Vagina (tissue), 2 donors: ENCODE data around the gene MTNR1B. TPM values are rescaled to one million over a fixed set of nuclear protein-coding genes. Genes with fewer than 3 reads are reported as not detected.

Experiments used
- DNase-seq, 2 donors: peaks; one replicate each; pipeline ENCODE4 v3.0.0-alpha.2; 2017; ENCODE audit errors: extremely low spot score in 2 of 2
- H3K27ac ChIP-seq: fragments of 200-600 bp; sonication (generic); one replicate; pipeline ENCODE4 v1.5.1; 2019
- H3K27me3 ChIP-seq: fragments of 200-600 bp; sonication (generic); one replicate; pipeline ENCODE4 v1.5.1; 2019
- H3K36me3 ChIP-seq, 2 donors: fragments of 200-600 bp; sonication (generic); one replicate each; pipeline ENCODE4 v1.5.1; 2017 to 2019
- H3K4me1 ChIP-seq: fragments of 200-600 bp; sonication (generic); one replicate; pipeline ENCODE4 v1.5.1; 2019
- H3K4me3 ChIP-seq, 2 donors: fragments of 200-600 bp; sonication (generic); 1 replicate in 1 of 2; 2 replicates in 1 of 2; pipeline ENCODE4 v1.5.1; 2016 to 2019
- H3K9me3 ChIP-seq: fragments of 200-600 bp; sonication (generic); one replicate; pipeline ENCODE4 v1.5.1; 2019
- POLR2A ChIP-seq, 2 donors: fragments of 450-650 bp; IDR thresholded peaks; one replicate each; pipeline ENCODE4 v1.6.1; 2017; ENCODE audit warnings: antibody characterized with exemption in 2 of 2, mild to moderate bottlenecking in 2 of 2, moderate library complexity in 2 of 2
- POLR2AphosphoS5 ChIP-seq, 2 donors: sonication (generic); formaldehyde crosslinking; IDR thresholded peaks; one replicate each; pipeline ENCODE4 v1.9.0; 2017; ENCODE audit warnings: antibody characterized with exemption in 2 of 2, mild to moderate bottlenecking in 2 of 2, low read depth in 1 of 2; ENCODE audit not compliant: insufficient read depth in 1 of 2
- intact Hi-C: fragments of 100-400 bp; cut with DNase I; formaldehyde crosslinking; loops from one replicate; pipeline ENCODE4 v1.15.1; 2023
- total RNA-seq: library from RNA; depleted of rRNA; stranded (reverse); fragments of >200 nt; gene quantifications from one replicate; pipeline ENCODE4 v1.2.3, GENCODE V29; 2016
- TF ChIP-seq, protein P1 (sequence below), 3 experiments: fragments of 450-650 bp in 2 of 3; fragments of 200-600 bp in 1 of 3; sonication (generic) in 1 of 3; IDR thresholded peaks; one replicate each; pipeline ENCODE4 v1.5.1; 2017 to 2019; ENCODE audit warnings: antibody characterized with exemption in 3 of 3, mild to moderate bottlenecking in 2 of 3, moderate library complexity in 2 of 3

Gene MTNR1B
- total RNA-seq, 1 donor from 2014 or later, result not detected

DNA sequence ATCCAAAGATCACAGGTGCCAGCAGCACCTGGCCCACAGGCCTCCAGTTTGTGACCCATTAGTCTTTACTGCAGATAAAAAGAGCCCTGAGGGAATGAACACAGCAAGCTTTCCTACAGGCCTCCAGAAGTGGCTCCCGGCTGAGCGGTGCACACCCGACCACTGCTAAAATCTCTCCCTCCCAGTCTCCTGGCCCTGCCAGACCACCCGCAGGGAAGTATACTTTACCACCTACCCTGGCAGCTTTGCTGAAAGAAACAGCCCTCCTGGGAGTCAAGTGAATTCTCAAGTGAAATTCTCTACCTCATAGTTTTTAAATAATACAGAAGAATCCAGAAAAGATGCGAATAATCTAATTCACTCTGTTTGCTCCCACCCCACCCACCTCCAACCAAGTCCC, 15.4 kb upstream of the MTNR1B start:
- Histone ChIP-seq H3K27me3 (no peaks in the 10 kb centered on the region), H3K4me1 (no peaks in the 10 kb centered on the region), H3K9me3 (no peaks in the 10 kb centered on the region), H3K27ac (no peak overlapping the region), H3K4me3 (no peak overlapping the region), H3K36me3 (no peaks in the 10 kb centered on the region)
- DNase-seq, result no peak
- TF ChIP-seq, protein P1, sequence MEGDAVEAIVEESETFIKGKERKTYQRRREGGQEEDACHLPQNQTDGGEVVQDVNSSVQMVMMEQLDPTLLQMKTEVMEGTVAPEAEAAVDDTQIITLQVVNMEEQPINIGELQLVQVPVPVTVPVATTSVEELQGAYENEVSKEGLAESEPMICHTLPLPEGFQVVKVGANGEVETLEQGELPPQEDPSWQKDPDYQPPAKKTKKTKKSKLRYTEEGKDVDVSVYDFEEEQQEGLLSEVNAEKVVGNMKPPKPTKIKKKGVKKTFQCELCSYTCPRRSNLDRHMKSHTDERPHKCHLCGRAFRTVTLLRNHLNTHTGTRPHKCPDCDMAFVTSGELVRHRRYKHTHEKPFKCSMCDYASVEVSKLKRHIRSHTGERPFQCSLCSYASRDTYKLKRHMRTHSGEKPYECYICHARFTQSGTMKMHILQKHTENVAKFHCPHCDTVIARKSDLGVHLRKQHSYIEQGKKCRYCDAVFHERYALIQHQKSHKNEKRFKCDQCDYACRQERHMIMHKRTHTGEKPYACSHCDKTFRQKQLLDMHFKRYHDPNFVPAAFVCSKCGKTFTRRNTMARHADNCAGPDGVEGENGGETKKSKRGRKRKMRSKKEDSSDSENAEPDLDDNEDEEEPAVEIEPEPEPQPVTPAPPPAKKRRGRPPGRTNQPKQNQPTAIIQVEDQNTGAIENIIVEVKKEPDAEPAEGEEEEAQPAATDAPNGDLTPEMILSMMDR (IDR thresholded peaks at IDR 0.05), result no peak
- TF ChIP-seq POLR2A (IDR thresholded peaks at IDR 0.05) (no peak), POLR2AphosphoS5 (IDR thresholded peaks at IDR 0.05; ENCODE audit: insufficient read depth in 1 of 2, low read depth in 1 of 2) (no peak)
- intact Hi-C loops, result no loop called here

DNA sequence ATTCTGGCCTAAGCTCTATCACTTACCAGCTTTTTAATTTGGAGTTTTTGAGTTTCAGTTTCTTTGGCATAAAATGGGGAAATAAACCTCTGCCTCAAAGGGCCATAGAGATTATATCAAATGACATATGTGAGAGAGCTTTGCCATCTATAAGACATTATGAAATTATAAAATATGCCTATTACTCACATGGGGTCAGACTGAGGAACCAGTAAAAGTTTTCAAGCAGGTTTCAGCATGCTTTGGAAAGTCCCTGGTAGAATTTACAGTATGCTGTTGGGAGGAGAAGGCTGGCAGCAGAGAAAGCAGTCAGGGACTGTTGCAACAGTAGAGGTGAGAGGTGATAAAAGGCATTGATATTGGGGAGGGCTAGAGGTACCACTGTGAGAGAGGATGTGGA, 13.6 kb upstream of the MTNR1B start:
- no peaks in the 10 kb centered on the region for H3K36me3 ChIP-seq
- H3K4me3 ChIP-seq, result no peak overlapping the region
- H3K9me3 ChIP-seq, result no peaks in the 10 kb centered on the region
- no peak for TF ChIP-seq POLR2AphosphoS5 (IDR thresholded peaks at IDR 0.05; ENCODE audit: insufficient read depth in 1 of 2, low read depth in 1 of 2)
- TF ChIP-seq, protein P1 (IDR thresholded peaks at IDR 0.05), result no peak
- TF ChIP-seq POLR2A (IDR thresholded peaks at IDR 0.05), result no peak
- H3K27ac ChIP-seq, result no peak overlapping the region
- no peaks in the 10 kb centered on the region for H3K27me3 ChIP-seq
- no peaks in the 10 kb centered on the region for H3K4me1 ChIP-seq
- no peak for DNase-seq
- intact Hi-C loops, result no loop called here

DNA sequence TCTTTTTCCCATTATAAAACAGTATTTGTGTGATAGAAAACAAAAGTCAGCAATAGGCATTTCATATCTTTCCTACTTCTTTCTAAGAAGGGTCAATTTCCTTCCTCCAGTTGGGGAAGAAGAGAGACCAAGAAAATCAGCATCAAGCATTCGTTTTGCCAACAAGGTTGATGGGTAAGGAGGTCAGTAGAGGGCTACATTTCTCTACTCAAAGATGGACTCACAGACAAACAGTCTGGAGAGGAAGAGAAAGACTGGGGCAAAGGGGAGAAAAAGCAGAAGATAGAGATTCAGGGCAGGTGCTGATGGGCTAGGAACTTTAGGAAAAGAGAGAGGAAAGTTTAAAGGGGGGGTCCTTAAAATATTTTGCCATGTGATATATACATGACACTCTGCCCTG, 8.6 kb upstream of the MTNR1B start:
- no peak overlapping the region for H3K27ac ChIP-seq
- intact Hi-C loops, result no loop called here
- no peaks in the 10 kb centered on the region for H3K36me3 ChIP-seq
- DNase-seq, result peak in 1 of 2 donors; percentile 6
- TF ChIP-seq, protein P1 (IDR thresholded peaks at IDR 0.05), result no peak
- TF ChIP-seq POLR2A (IDR thresholded peaks at IDR 0.05) (no peak), POLR2AphosphoS5 (IDR thresholded peaks at IDR 0.05; ENCODE audit: insufficient read depth in 1 of 2, low read depth in 1 of 2) (no peak)
- H3K27me3 ChIP-seq, result no peaks in the 10 kb centered on the region
- H3K9me3 ChIP-seq, result no peaks in the 10 kb centered on the region
- no peak overlapping the region for H3K4me3 ChIP-seq
- no peaks in the 10 kb centered on the region for H3K4me1 ChIP-seq

GRCh38 chr11:92962446-92962845, 7.0 kb upstream of the MTNR1B start:
- H3K27ac ChIP-seq, result no peak overlapping the region
- H3K4me1 ChIP-seq, result no peaks in the 10 kb centered on the region
- DNase-seq, result peak in 1 of 2 donors; percentile 18
- intact Hi-C loops, result no loop called here
- no peaks in the 10 kb centered on the region for H3K27me3 ChIP-seq
- H3K9me3 ChIP-seq, result no peaks in the 10 kb centered on the region
- no peak for TF ChIP-seq POLR2AphosphoS5 (IDR thresholded peaks at IDR 0.05; ENCODE audit: insufficient read depth in 1 of 2, low read depth in 1 of 2)
- TF ChIP-seq POLR2A (IDR thresholded peaks at IDR 0.05), result no peak
- TF ChIP-seq, protein P1 (IDR thresholded peaks at IDR 0.05), result no peak
- no peak overlapping the region for H3K4me3 ChIP-seq
- no peaks in the 10 kb centered on the region for H3K36me3 ChIP-seq

DNA sequence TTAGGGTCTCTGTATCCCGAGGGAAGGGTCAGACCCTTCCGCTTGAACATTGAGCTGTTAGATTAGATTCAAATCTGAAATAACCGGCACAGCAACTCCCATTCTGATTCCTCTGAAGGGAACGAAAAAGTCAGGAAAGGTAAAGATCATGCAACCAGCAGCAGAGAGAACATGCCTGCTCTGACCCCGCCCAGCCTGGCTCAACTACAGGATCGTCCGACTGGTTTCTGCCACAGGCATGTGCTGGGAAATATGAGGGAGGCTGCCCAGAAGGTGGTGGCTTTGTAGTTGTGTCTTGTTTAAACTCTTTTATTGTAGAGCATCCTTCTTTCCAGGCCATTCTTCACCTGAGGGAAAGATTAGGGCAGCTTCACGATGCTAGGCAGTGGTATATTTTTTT, 5.0 kb upstream of the MTNR1B start:
- intact Hi-C loops, result no loop called here
- Histone ChIP-seq H3K4me3 (no peak overlapping the region), H3K27me3 (peaks cover 1% of the 10 kb centered on the region), H3K27ac (no peak overlapping the region), H3K9me3 (no peaks in the 10 kb centered on the region), H3K4me1 (no peaks in the 10 kb centered on the region), H3K36me3 (no peaks in the 10 kb centered on the region)
- TF ChIP-seq, protein P1 (IDR thresholded peaks at IDR 0.05), result no peak
- TF ChIP-seq POLR2AphosphoS5 (IDR thresholded peaks at IDR 0.05; ENCODE audit: insufficient read depth in 1 of 2, low read depth in 1 of 2) (no peak), POLR2A (IDR thresholded peaks at IDR 0.05) (no peak)
- no peak for DNase-seq
